ENCODE results near the gene PDCD6IP.

- TF ChIP-seq CTCF (IDR thresholded peaks at IDR 0.05) (no peak), POLR2A (IDR thresholded peaks at IDR 0.05) (no peak)
Measured at GRCh38 chr3:33823821-33824220, 25.4 kb downstream of the PDCD6IP start.
